Central memory CD8-positive, alpha-beta T cell (primary cell): ENCODE measurements around the gene LPCAT1.
A peak's percentile ranks its signal among the peaks of the same experiment; 100 is the strongest.
"Not testable (repeated sequence)": the region's sequence is repeated elsewhere in the genome, so short reads cannot be mapped to it uniquely, and the experiment has no call there.

Experiments used
- ATAC-seq: fragments of 150-1000 bp; cut with Tn5 transposase; replicated peaks from 2 replicates; pipeline ENCODE4 v1.10.0; 2022; ENCODE audit warnings: mild to moderate bottlenecking, moderate FRiP score, moderate number of reproducible peaks; ENCODE audit not compliant: poor library complexity, severe bottlenecking; ENCODE audit errors: extremely low read depth
- DNase-seq, 2 donors: peaks; one replicate each; pipeline ENCODE4 v3.0.0; 2021; ENCODE audit warnings: low spot score in 2 of 2
- H3K27ac Mint-ChIP-seq: one replicate; pipeline ENCODE4 v1.8.0; 2022; ENCODE audit warnings: low read depth, mild to moderate bottlenecking, moderate library complexity, mixed read lengths
- H3K27me3 Mint-ChIP-seq: one replicate; pipeline ENCODE4 v1.8.0; 2022; ENCODE audit warnings: mixed read lengths
- H3K36me3 Mint-ChIP-seq: one replicate; pipeline ENCODE4 v1.8.0; 2022; ENCODE audit warnings: mild to moderate bottlenecking, moderate library complexity, mixed read lengths; ENCODE audit not compliant: insufficient read depth
- H3K4me1 Mint-ChIP-seq: one replicate; pipeline ENCODE4 v1.8.0; 2022; ENCODE audit warnings: mixed read lengths
- H3K4me3 Mint-ChIP-seq: one replicate; pipeline ENCODE4 v1.8.0; 2022; ENCODE audit warnings: mild to moderate bottlenecking, moderate library complexity, mixed read lengths
- H3K9me3 Mint-ChIP-seq: one replicate; pipeline ENCODE4 v1.8.0; 2022; ENCODE audit warnings: mixed read lengths

Gene LPCAT1

GRCh38 chr5:1511048-1511447 lies 12.7 kb downstream of the LPCAT1 start:
- H3K36me3 Mint-ChIP-seq, result peaks cover 40% of the 10 kb centered on the region
- ATAC-seq (no peak), DNase-seq (peak in 1 of 2 donors; percentile 6)
- H3K4me1 Mint-ChIP-seq, result peaks cover 80% of the 10 kb centered on the region
- no peaks in the 10 kb centered on the region for H3K9me3 Mint-ChIP-seq
- H3K4me3 Mint-ChIP-seq, result peak overlapping the region; percentile 44
- H3K27me3 Mint-ChIP-seq, result no peaks in the 10 kb centered on the region
- H3K27ac Mint-ChIP-seq, result peak overlapping the region; percentile 29

- peaks cover 35% of the 10 kb centered on the region for H3K36me3 Mint-ChIP-seq
- H3K27ac Mint-ChIP-seq, result peak overlapping the region; percentile 86
- H3K4me3 Mint-ChIP-seq, result no peak overlapping the region
- no peaks in the 10 kb centered on the region for H3K27me3 Mint-ChIP-seq
- ATAC-seq (no peak), DNase-seq (peak in 1 of 2 donors; percentile 8)
- H3K4me1 Mint-ChIP-seq, result peaks cover 80% of the 10 kb centered on the region
- H3K9me3 Mint-ChIP-seq, result no peaks in the 10 kb centered on the region
These were observed 13.1 kb downstream of the LPCAT1 start for GRCh38 chr5:1510631-1511030.

- Mint-ChIP-seq H3K4me3 (no peak overlapping the region), H3K27ac (peak overlapping the region; percentile 86), H3K36me3 (peaks cover 35% of the 10 kb centered on the region), H3K4me1 (peaks cover 79% of the 10 kb centered on the region), H3K27me3 (no peaks in the 10 kb centered on the region), H3K9me3 (no peaks in the 10 kb centered on the region)
- ATAC-seq, result no peak
- DNase-seq, result peak in 1 of 2 donors; percentile 1
These were observed 13.6 kb downstream of the LPCAT1 start for GRCh38 chr5:1510151-1510561.

GRCh38 chr5:1509346-1510085 lies 14.2 kb downstream of the LPCAT1 start:
- H3K27ac Mint-ChIP-seq, result peak overlapping the region; percentile 86
- ATAC-seq (no peak), DNase-seq (peak in 1 of 2 donors; percentile 7)
- peaks cover 35% of the 10 kb centered on the region for H3K36me3 Mint-ChIP-seq
- H3K4me3 Mint-ChIP-seq, result no peak overlapping the region
- H3K27me3 Mint-ChIP-seq, result no peaks in the 10 kb centered on the region
- peaks cover 72% of the 10 kb centered on the region for H3K4me1 Mint-ChIP-seq
- no peaks in the 10 kb centered on the region for H3K9me3 Mint-ChIP-seq

- DNase-seq, result no peak
- no peaks in the 10 kb centered on the region for H3K27me3 Mint-ChIP-seq
- ATAC-seq, result no peak
- H3K4me3 Mint-ChIP-seq, result no peak overlapping the region
- no peaks in the 10 kb centered on the region for H3K9me3 Mint-ChIP-seq
- H3K36me3 Mint-ChIP-seq, result peaks cover 36% of the 10 kb centered on the region
- H3K27ac Mint-ChIP-seq, result no peak overlapping the region
- peaks cover 75% of the 10 kb centered on the region for H3K4me1 Mint-ChIP-seq
These were observed 15.0 kb downstream of the LPCAT1 start for GRCh38 chr5:1508659-1509290.

- no peak for ATAC-seq
- Mint-ChIP-seq H3K4me3 (no peak overlapping the region), H3K9me3 (no peaks in the 10 kb centered on the region), H3K27me3 (no peaks in the 10 kb centered on the region), H3K4me1 (peaks cover 75% of the 10 kb centered on the region), H3K27ac (peak overlapping the region; percentile 71), H3K36me3 (peaks cover 40% of the 10 kb centered on the region)
- DNase-seq, result no peak
These were observed 15.7 kb downstream of the LPCAT1 start for GRCh38 chr5:1507961-1508658.

- peak overlapping the region; percentile 71 for H3K27ac Mint-ChIP-seq
- no peaks in the 10 kb centered on the region for H3K9me3 Mint-ChIP-seq
- no peak for ATAC-seq
- DNase-seq, result no peak
- no peaks in the 10 kb centered on the region for H3K27me3 Mint-ChIP-seq
- peaks cover 72% of the 10 kb centered on the region for H3K4me1 Mint-ChIP-seq
- H3K4me3 Mint-ChIP-seq, result peak overlapping the region; percentile 41
- peaks cover 38% of the 10 kb centered on the region for H3K36me3 Mint-ChIP-seq
These were observed 16.3 kb downstream of the LPCAT1 start for GRCh38 chr5:1507457-1507856.

GRCh38 chr5:1507014-1507375 lies 16.8 kb downstream of the LPCAT1 start:
- H3K27ac Mint-ChIP-seq, result peak overlapping the region; percentile 71

GRCh38 chr5:1506242-1507013 lies 17.3 kb downstream of the LPCAT1 start:
- ATAC-seq, result no peak
- peaks cover 74% of the 10 kb centered on the region for H3K4me1 Mint-ChIP-seq
- peak overlapping the region; percentile 56 for H3K4me3 Mint-ChIP-seq
- H3K9me3 Mint-ChIP-seq, result no peaks in the 10 kb centered on the region
- H3K36me3 Mint-ChIP-seq, result peaks cover 47% of the 10 kb centered on the region
- H3K27me3 Mint-ChIP-seq, result no peaks in the 10 kb centered on the region
- H3K27ac Mint-ChIP-seq, result peak overlapping the region; percentile 71
- no peak for DNase-seq

More at GRCh38 chr5:1507014-1507375, 16.8 kb downstream of the LPCAT1 start:
- H3K27me3 Mint-ChIP-seq, result no peaks in the 10 kb centered on the region
- H3K36me3 Mint-ChIP-seq, result peaks cover 43% of the 10 kb centered on the region
- peaks cover 73% of the 10 kb centered on the region for H3K4me1 Mint-ChIP-seq
- no peak for ATAC-seq
- peak overlapping the region; percentile 41 for H3K4me3 Mint-ChIP-seq
- H3K9me3 Mint-ChIP-seq, result no peaks in the 10 kb centered on the region
- DNase-seq, result no peak

- no peaks in the 10 kb centered on the region for H3K9me3 Mint-ChIP-seq
- H3K36me3 Mint-ChIP-seq, result peaks cover 48% of the 10 kb centered on the region
- peak overlapping the region; percentile 56 for H3K4me3 Mint-ChIP-seq
- ATAC-seq (no peak), DNase-seq (no peak)
- peak overlapping the region; percentile 71 for H3K27ac Mint-ChIP-seq
- H3K27me3 Mint-ChIP-seq, result no peaks in the 10 kb centered on the region
- H3K4me1 Mint-ChIP-seq, result peaks cover 74% of the 10 kb centered on the region
These were observed 18.1 kb downstream of the LPCAT1 start for GRCh38 chr5:1505506-1506241.

GRCh38 chr5:1505089-1505488 lies 18.7 kb downstream of the LPCAT1 start:
- not testable (repeated sequence) for H3K27me3 Mint-ChIP-seq, H3K9me3 Mint-ChIP-seq, ATAC-seq, DNase-seq
- Mint-ChIP-seq H3K36me3 (peaks cover 49% of the 10 kb centered on the region), H3K4me3 (peak overlapping the region; percentile 56), H3K27ac (peak overlapping the region; percentile 71), H3K4me1 (peaks cover 74% of the 10 kb centered on the region)

GRCh38 chr5:1504617-1505016 lies 19.1 kb downstream of the LPCAT1 start:
- peaks cover 52% of the 10 kb centered on the region for H3K36me3 Mint-ChIP-seq
- ATAC-seq (no peak), DNase-seq (no peak)
- H3K27me3 Mint-ChIP-seq, result no peaks in the 10 kb centered on the region
- no peak overlapping the region for H3K27ac Mint-ChIP-seq
- H3K4me3 Mint-ChIP-seq, result peak overlapping the region; percentile 66
- no peaks in the 10 kb centered on the region for H3K9me3 Mint-ChIP-seq
- H3K4me1 Mint-ChIP-seq, result peaks cover 74% of the 10 kb centered on the region
